ENCODE data around the gene DHRS3.

The DHRS3 gene

DNA sequence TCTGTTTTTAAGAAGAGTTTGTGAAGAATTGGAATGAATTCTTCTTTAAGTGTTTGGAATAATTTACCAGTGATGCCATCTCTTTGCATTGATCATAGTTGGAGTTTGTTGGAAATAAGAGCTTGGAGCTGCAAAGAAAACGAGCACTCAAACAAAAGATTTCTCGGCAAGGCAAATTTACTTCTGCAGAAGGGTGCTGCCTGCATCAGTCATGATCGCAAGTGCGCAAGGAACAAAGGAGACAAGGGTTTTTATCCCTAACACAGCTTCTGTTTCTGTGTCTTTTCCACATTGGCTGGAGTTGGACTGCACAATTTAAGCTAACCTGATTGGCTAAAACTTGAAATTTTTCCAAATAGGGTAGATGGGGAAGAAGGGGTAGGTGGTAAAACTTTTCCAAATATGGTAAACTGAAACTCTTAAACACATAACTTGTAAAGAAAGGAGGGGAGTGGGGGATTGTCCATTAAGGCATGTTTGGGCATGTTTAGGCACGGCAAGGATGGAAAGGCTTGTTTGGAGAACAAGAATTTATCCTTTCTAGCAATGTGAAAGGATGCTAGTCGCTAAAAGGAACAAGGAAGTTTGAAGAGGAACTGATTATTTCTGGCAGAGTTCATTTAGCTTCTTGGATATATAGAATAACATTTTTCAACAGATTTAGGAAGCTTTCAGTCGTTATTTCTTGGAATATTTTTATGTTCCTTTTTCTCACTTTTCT lies 22.4 kb upstream of the DHRS3 start:
- no peak for DNase-seq (ENCODE audit: low read depth)

DNA sequence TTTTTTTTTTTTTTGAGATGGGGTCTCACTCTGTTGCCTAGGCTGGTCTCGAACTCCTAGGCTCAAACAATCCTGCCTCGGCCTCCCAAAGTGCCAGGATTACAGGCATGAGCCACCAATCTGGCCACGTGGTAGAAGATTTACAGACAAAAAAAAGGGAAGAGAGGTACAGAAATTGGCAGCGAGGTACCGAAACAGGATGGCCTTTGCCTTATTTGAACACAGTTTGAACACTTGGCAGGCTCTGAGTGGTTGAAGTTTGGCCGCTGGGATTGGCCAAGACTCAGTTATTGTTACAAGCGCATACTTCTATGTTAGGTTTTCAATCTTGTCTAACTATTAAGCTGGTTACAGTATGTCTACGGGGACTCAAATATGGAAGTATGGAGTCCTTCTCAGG lies 19.7 kb upstream of the DHRS3 start:
- no peak for DNase-seq (ENCODE audit: low read depth)

DNA sequence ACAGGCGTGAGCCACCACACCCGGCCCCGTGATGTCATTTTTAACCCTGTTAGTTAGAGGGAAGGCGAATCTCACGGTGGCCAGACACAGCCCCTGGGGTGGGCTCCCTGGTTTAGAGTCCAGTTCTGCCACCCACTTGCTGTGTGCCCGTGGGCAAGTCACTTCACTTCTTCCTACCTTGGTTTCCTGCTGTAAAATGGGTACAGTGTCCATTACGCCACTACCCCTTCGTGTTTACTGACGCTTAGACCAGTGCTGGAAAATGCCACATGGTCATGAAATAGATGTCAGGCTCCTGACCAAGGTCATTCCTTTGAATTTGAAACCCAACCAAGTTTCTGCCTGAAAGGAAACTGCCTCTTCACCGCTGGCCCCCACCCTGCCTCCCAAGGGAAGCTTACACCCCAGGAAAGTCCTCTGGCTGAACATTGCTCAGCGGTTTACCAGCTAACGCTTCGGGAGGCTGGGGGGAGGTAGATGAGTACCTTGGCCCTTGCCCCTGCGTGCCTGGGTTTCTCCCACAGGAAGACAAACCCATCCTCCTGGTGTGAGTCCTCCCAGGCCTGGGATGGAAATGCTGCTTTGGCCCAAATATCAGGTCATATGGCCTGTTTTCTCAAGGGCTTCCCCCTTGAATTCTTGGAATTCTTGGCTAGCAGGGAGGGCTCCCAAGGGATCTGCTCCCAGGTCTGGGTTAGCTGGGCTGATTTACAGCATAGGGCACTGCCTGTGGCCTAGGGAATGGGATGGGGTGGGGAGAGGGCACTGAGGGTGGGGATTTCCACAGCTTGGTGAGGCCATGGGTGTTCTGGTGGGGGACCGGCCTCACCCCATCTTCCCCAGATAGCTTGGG lies 18.3 kb upstream of the DHRS3 start:
- DNase-seq (ENCODE audit: low read depth), result no peak

DNA sequence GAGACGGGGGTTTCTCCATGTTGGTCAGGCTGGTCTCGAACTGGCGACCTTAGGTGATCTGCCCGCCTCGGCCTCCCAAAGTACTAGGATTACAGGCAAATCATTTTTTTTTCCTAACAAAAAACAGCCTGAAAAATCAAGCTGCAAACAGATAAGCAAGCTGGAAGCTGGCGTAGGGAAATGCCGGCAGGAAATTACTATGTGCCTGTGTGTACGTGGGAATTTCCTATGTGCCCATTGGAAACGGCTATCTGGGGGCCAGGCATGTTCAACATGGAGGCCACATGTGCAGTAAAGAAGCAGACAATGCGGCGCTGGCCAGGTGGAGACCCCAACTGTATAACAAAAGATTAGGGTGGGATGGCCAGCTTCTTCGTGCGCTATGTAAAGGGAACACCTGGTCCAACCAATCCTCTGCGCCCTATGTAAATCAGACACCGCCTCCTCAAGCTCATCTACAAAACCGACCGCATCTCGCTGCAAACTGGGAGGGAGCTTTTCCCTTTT lies 16.7 kb upstream of the DHRS3 start:
- no peak for DNase-seq (ENCODE audit: low read depth)

DNA sequence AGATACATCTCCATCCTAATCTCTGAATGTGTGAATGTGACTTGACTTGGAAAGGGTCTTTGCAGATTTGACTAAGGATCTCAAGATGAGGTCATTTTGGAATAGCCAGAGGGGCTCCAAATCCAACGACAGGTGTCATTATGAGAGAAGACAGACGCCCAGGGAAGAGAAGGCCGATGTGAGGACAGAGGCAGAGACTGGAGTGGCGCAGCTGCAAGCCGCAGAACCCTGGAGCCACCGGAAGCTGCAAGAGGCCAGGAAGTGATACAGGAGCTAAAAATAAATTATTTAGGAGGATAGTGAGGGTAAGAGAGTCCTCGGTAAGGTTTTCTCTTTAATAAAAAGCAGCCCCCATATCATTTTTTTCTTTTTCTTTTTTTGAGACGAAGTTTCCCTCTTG lies 16.1 kb upstream of the DHRS3 start:
- DNase-seq (ENCODE audit: low read depth), result no peak

DNA sequence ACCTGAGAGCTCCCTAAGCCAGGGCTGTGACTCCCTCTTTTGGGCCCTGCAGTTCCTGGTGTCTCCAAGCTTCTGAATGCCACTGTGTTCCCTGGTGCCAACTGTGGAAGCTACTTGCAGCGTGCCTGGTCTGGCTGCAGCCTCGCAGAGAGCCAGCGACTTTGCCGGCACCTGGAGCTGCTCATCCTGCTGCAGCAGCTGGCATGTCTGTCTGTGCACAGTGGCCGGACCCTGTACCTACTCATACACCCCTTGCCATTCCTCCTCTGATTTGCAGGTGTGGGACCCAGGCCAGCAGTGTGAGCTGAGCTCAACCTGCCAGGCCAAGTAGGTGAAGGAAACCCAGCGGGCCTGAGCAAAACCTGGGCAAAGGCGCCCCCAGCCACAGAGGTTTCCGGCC lies 13.6 kb upstream of the DHRS3 start:
- DNase-seq (ENCODE audit: low read depth), result no peak

DNA sequence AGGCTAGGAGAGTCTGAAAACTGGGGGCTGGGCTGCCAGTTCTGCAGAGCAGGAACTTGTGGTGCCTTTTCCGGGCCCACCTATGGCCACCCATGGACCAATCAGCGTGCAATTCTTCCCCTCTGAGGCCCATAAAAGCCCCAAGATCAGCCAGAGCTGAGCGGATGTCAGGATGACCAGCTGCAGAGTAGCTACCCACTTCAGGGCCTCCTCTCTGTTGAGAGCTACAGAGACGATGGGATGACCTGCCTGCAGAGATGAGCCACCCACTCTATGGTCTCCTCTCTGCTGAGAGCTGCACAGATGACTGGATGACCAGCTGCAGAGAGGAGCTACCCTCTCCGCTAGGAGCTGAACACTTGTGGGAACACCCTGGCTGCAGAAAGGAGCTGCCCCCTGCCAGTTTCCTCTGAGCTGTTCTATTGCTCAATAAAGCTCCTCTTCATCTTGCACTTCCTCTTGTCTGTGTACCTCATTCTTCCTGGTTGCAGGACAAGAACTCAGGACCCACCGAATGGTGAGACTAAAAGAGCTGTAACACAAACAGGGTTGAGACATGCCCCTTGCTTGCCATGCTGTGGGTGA lies 13.0 kb upstream of the DHRS3 start:
- no peak for DNase-seq (ENCODE audit: low read depth)

DNA sequence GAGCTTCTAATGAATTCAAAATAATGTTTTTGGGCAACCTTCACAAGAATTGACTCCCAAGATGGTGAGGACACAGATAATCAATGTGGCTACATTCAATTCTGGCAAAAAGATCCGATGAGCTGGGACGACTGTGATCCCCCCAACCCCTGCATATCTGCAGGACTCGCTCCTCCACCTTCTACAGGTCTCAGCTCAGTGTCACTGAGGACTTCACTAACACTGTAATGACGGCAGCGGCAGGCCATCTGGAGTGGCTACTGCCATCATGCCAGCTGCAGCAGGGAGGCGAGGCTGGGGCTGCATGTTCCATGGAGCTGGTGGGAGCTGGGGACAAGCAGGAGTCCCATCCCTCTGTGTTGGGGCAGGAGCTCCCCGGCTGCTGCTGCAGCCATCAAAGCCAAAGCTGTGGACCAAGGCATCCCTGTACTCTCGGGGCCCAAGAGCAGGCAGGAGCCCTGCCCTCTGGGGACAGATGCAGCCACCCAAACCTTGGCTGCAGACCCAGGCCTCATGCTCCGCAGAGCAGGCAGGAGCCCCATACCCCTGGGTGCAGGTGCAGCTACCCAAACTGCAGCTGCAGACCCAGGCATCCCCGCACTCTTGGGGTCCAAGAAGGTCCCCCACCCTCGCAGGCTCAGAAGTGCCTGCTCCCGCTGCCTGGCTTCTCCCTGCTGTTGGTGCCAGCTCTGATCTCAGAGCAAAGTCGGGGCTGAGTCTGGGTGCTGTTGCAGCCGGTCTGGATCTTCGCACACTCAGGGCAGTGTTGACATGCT lies 12.2 kb upstream of the DHRS3 start:
- no peak for DNase-seq (ENCODE audit: low read depth)

DNA sequence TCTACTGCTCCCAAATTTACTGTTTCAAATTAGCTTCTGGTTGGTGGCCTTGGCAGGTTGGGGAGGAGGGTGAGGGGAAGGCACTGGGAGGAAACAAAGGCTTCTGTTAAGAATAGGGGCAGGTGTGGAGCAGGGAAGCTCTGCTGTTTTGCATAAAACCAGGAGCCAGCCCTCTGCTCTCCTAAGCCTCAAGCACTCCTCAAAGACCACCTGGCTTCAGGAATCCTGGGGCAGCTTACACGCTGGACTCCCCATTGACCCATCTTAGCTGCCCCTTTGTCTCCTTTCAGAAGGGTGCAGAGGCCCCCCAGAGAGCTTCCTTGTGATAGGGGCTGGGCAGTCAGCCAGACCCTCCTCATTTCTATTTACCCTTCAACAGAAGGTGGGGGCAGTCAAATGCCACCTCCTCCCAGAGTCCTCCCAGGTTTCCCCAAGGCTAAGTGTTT lies 11.5 kb upstream of the DHRS3 start:
- DNase-seq (ENCODE audit: low read depth), result no peak

DNA sequence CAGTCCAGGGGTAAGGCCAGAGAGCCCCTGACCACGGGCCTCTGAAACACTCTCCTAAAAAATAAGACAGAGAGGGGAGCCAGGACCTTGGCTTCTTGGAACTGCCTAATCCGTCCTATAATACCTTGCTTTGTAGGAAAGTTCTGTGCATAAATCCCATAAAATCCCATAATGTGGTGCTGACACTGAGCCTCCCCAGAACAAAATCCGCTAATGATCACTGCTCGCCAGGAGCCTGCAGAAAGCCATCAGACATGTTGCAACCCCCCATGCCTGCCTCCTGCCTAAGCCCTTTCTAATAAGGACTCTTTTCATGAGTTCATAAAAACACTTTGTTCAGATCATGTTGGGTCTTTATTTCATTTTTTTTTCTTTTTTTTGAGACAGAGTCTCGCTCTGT lies 9.3 kb upstream of the DHRS3 start:
- DNase-seq (ENCODE audit: low read depth), result no peak

DNA sequence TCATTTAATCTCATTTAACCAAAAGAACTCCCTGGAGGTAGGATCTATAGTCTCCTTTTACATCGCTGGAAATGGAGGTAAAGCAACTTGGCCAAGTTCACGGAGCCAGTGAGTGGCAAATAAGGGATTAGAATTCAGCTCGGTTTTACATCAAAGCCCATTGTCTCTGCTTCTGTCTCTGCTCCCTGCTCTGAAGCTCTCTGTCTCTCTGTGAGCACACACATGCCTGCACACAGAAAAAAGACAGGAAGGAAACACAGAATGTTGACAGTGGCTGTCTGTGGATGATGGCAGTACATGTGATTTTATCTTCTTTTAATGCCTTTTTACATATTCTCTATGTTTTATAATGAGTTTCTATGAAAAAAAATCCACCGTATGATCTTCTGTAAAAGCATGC lies 8.9 kb upstream of the DHRS3 start:
- no peak for DNase-seq (ENCODE audit: low read depth)

DNA sequence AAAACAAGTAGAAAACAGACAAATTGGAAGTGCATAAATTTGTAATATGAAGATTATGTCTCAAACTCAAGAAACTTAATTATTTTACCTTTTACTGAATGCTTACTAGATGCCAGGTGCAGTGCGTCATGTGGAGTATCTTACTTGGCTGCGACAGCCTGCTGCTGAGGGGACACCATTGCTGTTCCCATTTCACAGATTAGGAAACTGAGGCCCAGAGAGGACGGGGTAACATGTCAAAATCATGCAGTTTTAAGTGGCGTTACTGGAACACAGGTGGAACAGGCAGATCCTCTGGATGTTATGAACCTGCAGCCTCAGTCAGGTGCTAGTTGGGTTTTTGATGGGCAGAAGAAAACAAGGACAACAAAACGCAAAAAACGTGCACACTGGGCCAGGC lies 7.3 kb upstream of the DHRS3 start:
- DNase-seq (ENCODE audit: low read depth), result no peak

DNA sequence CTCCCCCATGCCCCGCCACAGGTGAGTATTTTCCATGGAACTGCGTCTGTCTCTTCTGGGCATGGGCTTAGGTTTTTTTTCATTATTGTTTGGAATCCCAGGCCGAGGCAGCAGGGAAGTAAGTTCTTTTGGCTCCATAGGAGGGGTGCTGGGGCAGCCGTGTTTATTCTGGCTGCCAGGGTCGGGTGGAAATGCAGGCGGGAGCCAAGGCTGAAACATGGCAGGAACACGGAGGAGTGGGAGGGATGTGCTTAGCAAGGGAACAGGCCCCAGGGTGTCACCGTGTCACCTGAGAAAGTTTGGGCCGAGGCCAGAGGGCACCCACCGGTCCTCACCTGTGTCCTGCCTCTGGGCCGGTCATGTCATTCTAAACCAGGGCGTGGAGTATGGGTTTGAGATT lies 4.5 kb upstream of the DHRS3 start:
- DNase-seq (ENCODE audit: low read depth), result no peak

DNA sequence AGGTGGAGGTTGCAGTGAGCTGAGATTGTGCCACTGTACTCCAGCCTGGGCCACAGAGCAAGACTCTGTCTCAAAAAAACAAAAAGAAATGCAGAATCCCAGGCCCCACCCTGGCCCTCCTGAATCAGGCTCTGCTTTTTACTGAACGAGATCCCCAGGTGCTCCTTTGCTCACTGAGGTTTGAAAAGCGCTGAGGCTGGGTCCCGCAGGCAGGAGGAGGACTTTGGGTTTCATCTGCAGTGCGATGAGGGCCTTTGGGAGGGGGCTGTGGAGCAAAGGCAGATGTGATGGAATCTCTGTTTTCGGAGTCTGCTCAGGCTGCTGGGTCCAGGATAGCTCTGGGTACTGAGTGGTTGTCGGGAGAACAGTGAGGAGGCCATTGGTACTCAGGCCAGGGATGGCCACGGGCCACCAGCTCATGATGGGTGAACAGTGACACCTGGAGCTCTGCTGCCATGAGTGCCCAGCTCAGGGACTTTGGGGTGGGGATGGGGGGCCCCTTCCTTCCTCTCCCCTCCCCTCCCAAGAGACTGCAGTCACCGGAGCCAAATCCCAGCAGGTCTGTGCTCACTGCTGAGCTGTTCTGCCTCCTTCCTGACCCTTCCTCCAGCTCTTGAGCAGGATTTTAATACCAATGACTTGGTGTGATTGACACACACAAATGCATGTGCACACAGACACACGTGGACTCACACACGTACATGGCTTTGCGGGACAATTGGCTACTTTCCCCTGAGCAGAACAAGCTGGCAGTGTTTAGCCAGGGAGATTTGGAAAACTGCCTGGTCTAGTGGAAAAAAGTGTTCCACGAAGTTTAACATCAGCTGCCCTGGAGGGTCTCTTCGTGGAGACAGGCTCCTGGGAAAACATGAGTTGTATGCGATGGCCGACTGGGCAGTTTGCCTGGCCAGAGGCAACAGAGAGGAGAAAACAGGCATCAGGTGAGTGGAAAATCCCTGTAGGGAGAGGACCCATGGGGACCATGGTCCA lies 3.6 kb upstream of the DHRS3 start:
- DNase-seq (ENCODE audit: low read depth), result no peak

DNA sequence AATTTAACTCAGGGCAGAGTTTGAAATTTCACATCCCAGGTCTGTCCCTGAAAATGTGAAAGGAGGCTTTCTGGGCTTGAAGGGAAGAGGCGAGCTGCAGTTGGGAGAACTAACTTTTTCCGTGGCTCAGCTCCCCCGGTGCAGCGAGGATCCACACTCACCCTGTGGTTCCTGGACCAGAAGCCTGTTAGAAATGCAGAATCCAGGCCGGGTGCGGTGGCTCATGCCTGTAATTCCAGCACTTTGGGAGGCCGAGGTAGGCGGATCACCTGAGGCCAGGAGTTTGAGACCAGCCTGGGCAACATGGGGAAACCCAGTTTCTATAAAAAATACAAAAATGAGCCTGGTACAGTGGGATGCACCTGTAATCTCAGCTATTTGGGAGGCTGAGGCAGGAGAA lies 2.9 kb upstream of the DHRS3 start:
- DNase-seq (ENCODE audit: low read depth), result no peak

DNA sequence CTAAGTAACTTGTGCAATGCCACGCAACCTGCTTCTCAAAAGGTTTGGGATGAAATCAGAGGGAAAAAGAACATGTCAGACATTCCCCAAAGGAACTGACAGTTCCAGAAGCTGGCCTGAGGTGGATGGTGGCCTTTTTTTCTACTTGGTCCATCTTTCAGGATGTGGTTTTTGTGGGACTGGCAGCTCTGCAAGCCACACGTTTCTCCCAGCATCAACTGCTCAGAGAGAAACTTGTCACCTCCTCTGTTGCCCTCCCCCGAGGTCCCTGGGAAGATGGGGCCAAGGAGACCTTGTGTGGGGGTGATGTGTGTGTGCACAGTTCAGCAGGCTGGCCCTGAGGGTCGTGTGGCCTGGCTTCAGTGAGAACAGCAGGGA lies 2.5 kb upstream of the DHRS3 start:
- DNase-seq (ENCODE audit: low read depth), result no peak

DNA sequence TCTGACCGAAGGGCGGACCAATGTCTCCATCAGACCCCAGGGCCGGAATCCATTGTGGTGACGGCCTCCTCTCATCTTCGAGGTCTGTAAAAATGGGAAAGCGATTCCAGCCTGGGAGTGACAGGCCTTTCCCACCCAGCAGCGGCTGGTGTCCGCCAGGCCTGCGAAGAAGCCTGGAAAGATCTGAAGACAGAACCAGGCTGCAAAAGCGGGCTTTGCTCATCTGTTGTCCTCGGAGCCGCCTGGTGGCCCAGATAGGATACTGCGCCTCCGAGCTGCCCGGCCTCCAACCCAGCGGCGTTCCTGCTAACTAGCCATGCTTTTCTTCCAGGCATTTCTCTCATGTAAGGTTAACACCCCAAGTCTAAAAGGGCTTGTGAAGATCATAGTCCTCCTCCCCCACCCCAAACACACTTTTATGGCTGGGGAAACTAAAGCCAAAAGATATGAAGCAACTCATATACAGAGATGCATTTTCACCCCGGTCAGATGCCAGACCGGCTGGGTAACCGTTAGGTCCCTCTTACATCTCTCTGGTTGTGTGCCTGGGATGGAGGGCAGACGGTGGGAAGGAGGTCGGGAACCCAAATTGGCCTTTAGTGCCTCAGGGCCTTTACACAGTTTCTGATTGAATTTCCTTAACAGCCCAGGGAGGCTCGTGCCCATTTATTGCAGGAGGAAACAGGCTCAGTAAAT lies 1.9 kb upstream of the DHRS3 start:
- DNase-seq (ENCODE audit: low read depth), result peak; percentile 61

DNA sequence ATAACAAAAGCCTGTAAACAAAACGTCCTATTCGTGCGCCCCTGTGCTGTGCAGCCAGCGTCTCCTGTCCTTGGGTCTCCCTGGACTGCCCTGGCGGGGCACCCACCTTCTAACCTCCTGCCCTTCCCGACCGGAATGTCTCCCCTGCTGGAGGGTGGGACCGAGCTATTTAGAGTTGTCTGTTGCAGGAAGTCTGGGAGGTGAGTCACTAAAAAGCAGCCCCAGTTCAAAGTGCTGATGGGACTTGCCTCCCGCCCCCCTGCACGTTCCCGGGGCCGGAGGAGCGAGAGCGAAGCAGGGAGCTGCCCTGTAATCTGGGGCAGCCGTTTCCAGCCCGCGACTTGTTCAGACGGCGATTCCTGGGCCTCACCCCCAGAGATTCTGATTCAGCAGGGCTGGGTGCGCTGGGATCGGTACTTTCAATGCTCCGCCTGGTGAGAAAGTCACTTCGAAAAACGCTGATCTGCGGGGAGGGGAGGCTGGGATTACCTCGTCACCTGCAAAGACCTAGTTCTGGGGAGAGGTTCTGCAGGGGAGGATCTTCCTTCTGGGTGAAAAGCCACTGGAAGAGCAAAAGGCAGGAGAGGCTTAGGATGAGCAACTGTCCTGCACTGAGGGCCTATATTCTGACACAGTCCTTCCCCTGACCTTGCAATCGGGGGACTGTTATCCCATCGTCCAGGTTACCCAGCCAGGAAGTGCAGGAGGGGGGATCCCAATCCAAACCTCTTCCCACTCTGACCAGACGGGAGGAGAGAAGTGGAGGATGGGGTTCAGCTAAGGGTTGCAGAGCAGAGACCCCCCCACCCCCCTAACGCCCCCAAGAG lies 1.2 kb upstream of the DHRS3 start:
- DNase-seq (ENCODE audit: low read depth), result peak; percentile 51

DNA sequence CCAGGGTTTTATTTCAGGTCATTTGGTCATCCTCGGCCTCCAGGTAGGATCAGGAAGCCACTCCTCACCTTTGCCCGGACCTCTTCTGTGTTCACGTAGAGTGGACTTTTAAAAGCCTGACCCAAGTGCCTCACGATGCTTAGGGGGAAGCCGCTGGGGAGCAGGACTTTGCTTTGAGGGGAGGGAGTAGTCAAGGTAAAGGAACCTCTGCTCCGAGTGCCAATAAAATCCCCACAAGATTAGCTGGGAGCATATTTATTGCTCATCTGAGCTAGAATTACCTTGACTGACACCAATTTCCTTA lies 603 bp upstream of the DHRS3 start:
- no peak for DNase-seq (ENCODE audit: low read depth)

DNA sequence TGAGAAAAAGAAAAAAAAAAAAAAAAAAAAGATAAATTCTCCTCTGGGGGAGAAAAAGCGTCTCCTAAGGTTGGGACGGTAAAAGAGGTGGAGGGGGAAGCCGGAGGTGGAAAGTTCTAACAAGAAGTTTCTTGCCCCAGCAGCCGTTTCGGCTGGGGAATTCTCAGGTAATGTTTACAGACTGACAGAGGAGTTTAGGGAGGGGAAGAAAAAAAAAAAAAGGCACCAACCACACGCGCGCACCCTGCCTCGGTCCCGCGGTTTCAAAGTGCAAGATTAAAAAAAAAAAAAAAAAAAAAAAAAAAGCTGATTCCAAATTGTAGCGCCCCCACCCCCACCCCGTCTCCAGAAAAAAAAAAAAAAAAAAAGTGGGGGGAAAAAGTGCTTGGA lies 504 bp downstream of the DHRS3 start:
- peak; percentile 30 for DNase-seq (ENCODE audit: low read depth)
